ENCODE results near the gene RASGRF1.

- no peak for TF ChIP-seq POLR2A (IDR thresholded peaks at IDR 0.05)
- no peak for TF ChIP-seq CTCF (IDR thresholded peaks at IDR 0.05)
- no peak for TF ChIP-seq POLR2AphosphoS5 (IDR thresholded peaks at IDR 0.05)
- no peak for TF ChIP-seq EP300 (IDR thresholded peaks at IDR 0.05; ENCODE audit: low read depth)
These were observed 592 bp downstream of the RASGRF1 start for GRCh38 chr15:79089890-79090486.
